Activated CD4-positive, alpha-beta T cell treated with anti-CD3 and anti-CD28 coated beads, Interleukin-2, amount 50 U/mL, for 24 hours (primary cell): ENCODE results near the gene GNB5.
"Not testable (repeated sequence)": the region's sequence is repeated elsewhere in the genome, so short reads cannot be mapped to it uniquely, and the experiment has no call there.

ENCODE experiments used
- DNase-seq, 2 donors: peaks; one replicate each; pipeline ENCODE4 v3.0.0-alpha.2; 2020; ENCODE audit warnings: low read depth in 1 of 2, low spot score in 1 of 2

Gene GNB5

GRCh38 chr15:52170199-52170598, 21.0 kb downstream of the GNB5 start:
- DNase-seq: not testable (repeated sequence)

GRCh38 chr15:52165494-52166131, 25.6 kb downstream of the GNB5 start:
- DNase-seq: not testable (repeated sequence)

GRCh38 chr15:52164631-52165265, 26.4 kb downstream of the GNB5 start:
- DNase-seq: no peak

- no peak for DNase-seq
Measured at GRCh38 chr15:52163321-52164190, 27.6 kb downstream of the GNB5 start.

GRCh38 chr15:52162876-52163275, 28.3 kb downstream of the GNB5 start:
- DNase-seq: no peak

GRCh38 chr15:52162260-52162659, 28.9 kb downstream of the GNB5 start:
- no peak for DNase-seq

- no peak for DNase-seq
Measured at GRCh38 chr15:52161406-52161966, 29.7 kb downstream of the GNB5 start.

GRCh38 chr15:52159645-52160044, 31.5 kb downstream of the GNB5 start:
- DNase-seq: no peak

GRCh38 chr15:52158084-52158765, 33.0 kb downstream of the GNB5 start:
- no peak for DNase-seq

- no peak for DNase-seq
Measured at GRCh38 chr15:52155878-52156277, 35.3 kb downstream of the GNB5 start.

GRCh38 chr15:52154896-52155865, 36.0 kb downstream of the GNB5 start:
- no peak for DNase-seq

- DNase-seq: no peak
Measured at GRCh38 chr15:52153900-52154895, 37.0 kb downstream of the GNB5 start.

- DNase-seq: no peak
Measured at GRCh38 chr15:52151353-52151752, 39.8 kb downstream of the GNB5 start.

GRCh38 chr15:52150871-52151270, 40.3 kb downstream of the GNB5 start:
- no peak for DNase-seq

- DNase-seq: no peak
Measured at GRCh38 chr15:52150043-52150825, 41.0 kb downstream of the GNB5 start.

GRCh38 chr15:52148403-52148802, 42.8 kb downstream of the GNB5 start:
- DNase-seq: no peak

GRCh38 chr15:52146776-52147175, 44.4 kb downstream of the GNB5 start:
- no peak for DNase-seq

GRCh38 chr15:52146261-52146660, 44.9 kb downstream of the GNB5 start:
- no peak for DNase-seq
